Measurements from ENCODE around the gene ANKRD27. TPM values are rescaled to one million over a fixed set of nuclear protein-coding genes. Genes with fewer than 3 reads are reported as not detected.

The ANKRD27 gene
- total RNA-seq, 2 experiments from 2014 or later, result 16.5 to 17.6 TPM

DNA sequence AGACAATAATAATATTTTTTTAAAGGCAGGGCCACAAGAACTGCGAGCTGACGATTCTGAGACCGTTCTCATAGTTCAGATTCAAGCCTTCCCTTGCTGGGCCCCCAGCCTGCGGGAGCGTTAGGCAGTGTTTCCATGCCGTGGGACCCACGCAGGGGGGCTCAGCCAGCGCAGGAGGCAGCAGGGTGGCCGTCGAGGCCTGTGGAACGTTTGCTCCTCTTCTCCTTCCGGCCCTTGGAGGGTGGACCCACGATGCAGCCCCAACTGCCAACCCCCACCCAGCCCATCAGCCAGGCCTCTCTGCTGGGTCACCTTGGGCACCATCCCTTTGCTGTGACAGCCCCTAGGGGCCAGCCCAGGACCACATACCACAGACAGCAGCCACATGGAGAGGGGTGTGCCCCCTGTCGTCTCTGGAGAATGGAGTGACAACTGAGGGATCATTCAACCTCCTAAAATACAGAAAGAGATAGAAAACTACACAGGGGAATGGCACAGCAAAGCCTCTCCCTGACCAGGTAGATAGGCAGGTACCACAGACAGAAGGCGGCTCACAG is 47.2 kb downstream of the ANKRD27 start:
- CTCF ChIA-PET, result no interaction called here
- Histone ChIP-seq H3K9me3 (ENCODE audit: control insufficient read depth in 1 of 2, insufficient read depth in 1 of 2, low read length in 2 of 2) (no peaks in the 10 kb centered on the region), H3K4me3 (ENCODE audit: low read length) (no peak overlapping the region), H3K27me3 (ENCODE audit: control insufficient read depth in 1 of 2, insufficient read depth in 2 of 2, low read length in 2 of 2) (no peaks in the 10 kb centered on the region), H3K27ac (ENCODE audit: low read depth in 1 of 2, low read length in 2 of 2) (no peak overlapping the region), H3K36me3 (ENCODE audit: insufficient read depth, low read length) (peaks cover 57% of the 10 kb centered on the region), H3K4me1 (ENCODE audit: insufficient read depth, low read length) (no peaks in the 10 kb centered on the region)
- H3K27ac Mint-ChIP-seq, result no peak overlapping the region
- no peak overlapping the region for H3K4me3 Mint-ChIP-seq
- no peaks in the 10 kb centered on the region for H3K4me1 Mint-ChIP-seq (ENCODE audit: low read depth)
- POLR2A ChIA-PET, result no interaction called here
- TF ChIP-seq, protein P1, sequence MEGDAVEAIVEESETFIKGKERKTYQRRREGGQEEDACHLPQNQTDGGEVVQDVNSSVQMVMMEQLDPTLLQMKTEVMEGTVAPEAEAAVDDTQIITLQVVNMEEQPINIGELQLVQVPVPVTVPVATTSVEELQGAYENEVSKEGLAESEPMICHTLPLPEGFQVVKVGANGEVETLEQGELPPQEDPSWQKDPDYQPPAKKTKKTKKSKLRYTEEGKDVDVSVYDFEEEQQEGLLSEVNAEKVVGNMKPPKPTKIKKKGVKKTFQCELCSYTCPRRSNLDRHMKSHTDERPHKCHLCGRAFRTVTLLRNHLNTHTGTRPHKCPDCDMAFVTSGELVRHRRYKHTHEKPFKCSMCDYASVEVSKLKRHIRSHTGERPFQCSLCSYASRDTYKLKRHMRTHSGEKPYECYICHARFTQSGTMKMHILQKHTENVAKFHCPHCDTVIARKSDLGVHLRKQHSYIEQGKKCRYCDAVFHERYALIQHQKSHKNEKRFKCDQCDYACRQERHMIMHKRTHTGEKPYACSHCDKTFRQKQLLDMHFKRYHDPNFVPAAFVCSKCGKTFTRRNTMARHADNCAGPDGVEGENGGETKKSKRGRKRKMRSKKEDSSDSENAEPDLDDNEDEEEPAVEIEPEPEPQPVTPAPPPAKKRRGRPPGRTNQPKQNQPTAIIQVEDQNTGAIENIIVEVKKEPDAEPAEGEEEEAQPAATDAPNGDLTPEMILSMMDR (IDR thresholded peaks at IDR 0.05), result no peak
- no peak for ATAC-seq (ENCODE audit: poor library complexity)
- no peaks in the 10 kb centered on the region for H3K27me3 Mint-ChIP-seq
- no peaks in the 10 kb centered on the region for H3K9me3 Mint-ChIP-seq
- peaks cover 72% of the 10 kb centered on the region for H3K36me3 Mint-ChIP-seq (ENCODE audit: low read depth)
- DNase-seq, result no peak
- intact Hi-C loops (cut with DNase I, micrococcal nuclease), result no loop called here

DNA sequence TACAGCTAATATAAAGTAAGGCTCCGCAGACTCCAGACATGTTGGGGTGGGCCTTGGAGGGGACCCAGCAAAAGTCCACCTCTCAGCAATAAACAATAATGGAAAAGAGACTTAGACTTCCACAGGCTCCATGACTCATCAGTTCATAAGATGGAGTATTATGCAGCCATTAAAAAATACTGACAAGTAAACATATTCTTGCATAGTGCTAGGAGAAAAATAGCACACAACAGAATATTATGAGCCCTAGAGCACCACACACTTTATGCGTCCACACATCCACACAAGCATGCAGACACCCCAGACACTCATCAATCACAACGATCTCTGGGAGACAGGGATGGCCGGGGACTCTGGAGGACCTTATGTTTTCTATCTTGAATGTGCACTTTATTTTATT is 48.0 kb downstream of the ANKRD27 start:
- no peak for ATAC-seq (ENCODE audit: poor library complexity)
- POLR2A ChIA-PET, result no interaction called here
- intact Hi-C loops (cut with DNase I, micrococcal nuclease), result no loop called here
- no peak overlapping the region for H3K27ac Mint-ChIP-seq
- no peaks in the 10 kb centered on the region for H3K27me3 Mint-ChIP-seq
- H3K4me3 Mint-ChIP-seq, result no peak overlapping the region
- H3K4me1 Mint-ChIP-seq (ENCODE audit: low read depth), result no peaks in the 10 kb centered on the region
- TF ChIP-seq, protein P1 (IDR thresholded peaks at IDR 0.05), result no peak
- H3K36me3 ChIP-seq (ENCODE audit: insufficient read depth, low read length), result peaks cover 65% of the 10 kb centered on the region
- no peak overlapping the region for H3K27ac ChIP-seq (ENCODE audit: low read depth in 1 of 2, low read length in 2 of 2)
- CTCF ChIA-PET, result no interaction called here
- no peak overlapping the region for H3K4me3 ChIP-seq (ENCODE audit: low read length)
- no peaks in the 10 kb centered on the region for H3K4me1 ChIP-seq (ENCODE audit: insufficient read depth, low read length)
- no peak for DNase-seq
- H3K9me3 ChIP-seq (ENCODE audit: control insufficient read depth in 1 of 2, insufficient read depth in 1 of 2, low read length in 2 of 2), result no peaks in the 10 kb centered on the region
- H3K27me3 ChIP-seq (ENCODE audit: control insufficient read depth in 1 of 2, insufficient read depth in 2 of 2, low read length in 2 of 2), result no peaks in the 10 kb centered on the region
- no peaks in the 10 kb centered on the region for H3K9me3 Mint-ChIP-seq
- peaks cover 77% of the 10 kb centered on the region for H3K36me3 Mint-ChIP-seq (ENCODE audit: low read depth)

DNA sequence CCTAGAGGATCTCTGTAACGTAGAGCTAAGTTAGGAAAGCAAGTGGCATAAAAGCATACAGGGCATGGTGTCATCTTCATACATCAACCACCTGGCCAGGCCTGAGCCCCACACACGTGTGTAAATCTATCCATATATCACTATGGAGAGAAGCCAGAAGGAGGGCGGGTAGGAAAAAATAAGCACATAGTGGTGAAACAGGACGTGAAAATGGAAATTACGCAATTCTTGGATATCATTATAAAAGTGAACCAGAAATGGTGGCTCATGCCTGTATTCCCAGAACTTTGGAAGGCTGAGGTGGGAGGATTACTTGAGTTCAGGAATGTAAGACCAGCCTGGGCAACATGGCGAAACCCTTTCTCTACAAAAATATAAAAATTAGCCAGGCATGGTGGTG is 50.6 kb downstream of the ANKRD27 start:
- DNase-seq (no peak), ATAC-seq (ENCODE audit: poor library complexity) (no peak)
- Histone ChIP-seq H3K9me3 (ENCODE audit: control insufficient read depth in 1 of 2, insufficient read depth in 1 of 2, low read length in 2 of 2) (no peaks in the 10 kb centered on the region), H3K4me1 (ENCODE audit: insufficient read depth, low read length) (no peaks in the 10 kb centered on the region), H3K27ac (ENCODE audit: low read depth in 1 of 2, low read length in 2 of 2) (no peak overlapping the region), H3K27me3 (ENCODE audit: control insufficient read depth in 1 of 2, insufficient read depth in 2 of 2, low read length in 2 of 2) (no peaks in the 10 kb centered on the region), H3K4me3 (ENCODE audit: low read length) (no peak overlapping the region), H3K36me3 (ENCODE audit: insufficient read depth, low read length) (peaks cover 63% of the 10 kb centered on the region)
- H3K27me3 Mint-ChIP-seq, result no peaks in the 10 kb centered on the region
- H3K27ac Mint-ChIP-seq, result no peak overlapping the region
- intact Hi-C loops (cut with DNase I, micrococcal nuclease), result no loop called here
- no peaks in the 10 kb centered on the region for H3K4me1 Mint-ChIP-seq (ENCODE audit: low read depth)
- TF ChIP-seq, protein P1 (IDR thresholded peaks at IDR 0.05), result no peak
- H3K9me3 Mint-ChIP-seq, result no peaks in the 10 kb centered on the region
- ChIA-PET POLR2A (no interaction called here), CTCF (no interaction called here)
- peaks cover 80% of the 10 kb centered on the region for H3K36me3 Mint-ChIP-seq (ENCODE audit: low read depth)
- H3K4me3 Mint-ChIP-seq, result no peak overlapping the region

All from CD4-positive, alpha-beta T cell (primary cell).